Activated CD4-positive, alpha-beta memory T cell treated with anti-CD3 and anti-CD28 coated beads for 36 hours (primary cell): ENCODE measurements around the gene ATF7IP. TPM values are rescaled to one million over a fixed set of nuclear protein-coding genes. Genes with fewer than 3 reads are reported as not detected.

Experiments used
- CTCF ChIA-PET: fragments of 350-600 bp; sonication (Branson Sonifier 250); formaldehyde crosslinking; loops from one replicate; lab custom pipeline; 2021; ENCODE audit warnings: antibody characterized with exemption, inconsistent platforms; lab: Charles Lee
- POLR2A ChIA-PET: fragments of 350-600 bp; sonication (Branson Sonifier 250); formaldehyde crosslinking; loops from one replicate; lab custom pipeline; 2021; ENCODE audit warnings: antibody characterized with exemption; lab: Charles Lee
- DNase-seq: peaks from one replicate; pipeline ENCODE4 v3.0.0-alpha.2; 2020
- H3K27ac Mint-ChIP-seq: one replicate; pipeline ENCODE4 v1.8.0; 2021; ENCODE audit warnings: mixed read lengths
- H3K27me3 Mint-ChIP-seq: one replicate; pipeline ENCODE4 v1.8.0; 2021; ENCODE audit warnings: mixed read lengths
- H3K36me3 Mint-ChIP-seq: one replicate; pipeline ENCODE4 v1.8.0; 2021; ENCODE audit warnings: mixed read lengths
- H3K4me1 Mint-ChIP-seq: one replicate; pipeline ENCODE4 v1.8.0; 2021; ENCODE audit warnings: low read depth, mixed read lengths
- H3K4me3 Mint-ChIP-seq: one replicate; pipeline ENCODE4 v1.8.0; 2021; ENCODE audit warnings: mild to moderate bottlenecking, mixed read lengths
- H3K9me3 Mint-ChIP-seq: one replicate; pipeline ENCODE4 v1.8.0; 2021; ENCODE audit warnings: mixed read lengths
- intact Hi-C: fragments of 100-400 bp; cut with micrococcal nuclease; formaldehyde crosslinking; loops from one replicate; pipeline ENCODE4 v1.15.1; 2023
- total RNA-seq, 2 experiments: library from RNA; stranded (reverse); gene quantifications; one replicate each; pipeline ENCODE4 v1.2.3, GENCODE V29; 2021

The ATF7IP gene
- total RNA-seq, 2 experiments from 2014 or later = 93.0 to 94.1 TPM

DNA sequence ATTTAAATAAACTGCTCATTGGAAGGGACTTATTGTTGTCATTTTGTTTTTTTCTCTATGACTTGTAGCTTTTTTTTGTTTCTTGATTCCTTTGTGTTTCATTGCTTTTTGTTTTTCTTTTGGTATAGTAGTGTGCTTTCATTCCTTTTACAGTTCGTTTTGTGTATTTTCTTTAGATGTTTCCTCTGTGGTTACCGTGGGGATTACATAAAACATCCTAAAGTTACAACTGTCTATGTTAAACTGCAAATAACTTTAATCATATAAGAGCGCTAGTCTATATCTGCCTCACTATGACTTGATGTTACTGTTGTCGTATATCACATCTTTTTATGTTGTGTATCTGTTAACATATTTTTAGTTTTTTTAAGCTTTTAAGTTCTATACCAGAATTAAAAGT is 86.9 kb downstream of the ATF7IP start:
- Mint-ChIP-seq H3K4me1 (peaks cover 68% of the 10 kb centered on the region), H3K4me3 (no peak overlapping the region), H3K27me3 (no peaks in the 10 kb centered on the region), H3K27ac (peak overlapping the region; percentile 77), H3K9me3 (no peaks in the 10 kb centered on the region), H3K36me3 (peaks cover 76% of the 10 kb centered on the region)
- intact Hi-C loops = loop anchor here (1.0 kb wide), 1 partner anchor 35 kb away; no protein-coding TSS in a partner anchor
- ChIA-PET POLR2A (interaction anchor here (1.0 kb wide), 1 partner anchor 23 kb away, joined by 3 read pairs; no protein-coding TSS in a partner anchor), CTCF (interaction anchor here (0.6 to 5.4 kb wide), 10 partner anchors 12 to 284 kb away, joined by 3 to 58 read pairs (median 8); partner anchors contain the start of gene ATF7IP)
- no peak for DNase-seq

DNA sequence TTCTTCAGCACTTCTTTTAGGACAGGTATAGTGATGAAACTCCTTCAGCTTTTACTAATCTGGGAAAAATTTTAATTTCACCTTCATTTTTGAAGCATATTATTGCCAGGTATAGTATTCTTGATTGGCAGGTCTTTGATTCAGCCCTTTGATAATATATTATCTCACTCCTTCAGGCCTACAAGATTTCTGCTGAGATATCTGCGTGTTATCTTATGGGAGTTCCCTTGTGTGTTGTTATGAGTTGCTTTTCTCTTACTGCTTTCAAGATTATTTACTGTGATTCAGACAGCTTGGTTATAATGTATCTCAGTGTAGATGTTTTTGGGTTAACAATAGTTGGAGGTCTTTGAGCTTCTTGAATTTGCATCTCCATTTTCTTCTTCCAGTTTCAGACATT is 87.4 kb downstream of the ATF7IP start:
- H3K36me3 Mint-ChIP-seq = peaks cover 73% of the 10 kb centered on the region
- intact Hi-C loops = loop anchor here (1.0 kb wide), 1 partner anchor 36 kb away; no protein-coding TSS in a partner anchor
- DNase-seq = no peak

DNA sequence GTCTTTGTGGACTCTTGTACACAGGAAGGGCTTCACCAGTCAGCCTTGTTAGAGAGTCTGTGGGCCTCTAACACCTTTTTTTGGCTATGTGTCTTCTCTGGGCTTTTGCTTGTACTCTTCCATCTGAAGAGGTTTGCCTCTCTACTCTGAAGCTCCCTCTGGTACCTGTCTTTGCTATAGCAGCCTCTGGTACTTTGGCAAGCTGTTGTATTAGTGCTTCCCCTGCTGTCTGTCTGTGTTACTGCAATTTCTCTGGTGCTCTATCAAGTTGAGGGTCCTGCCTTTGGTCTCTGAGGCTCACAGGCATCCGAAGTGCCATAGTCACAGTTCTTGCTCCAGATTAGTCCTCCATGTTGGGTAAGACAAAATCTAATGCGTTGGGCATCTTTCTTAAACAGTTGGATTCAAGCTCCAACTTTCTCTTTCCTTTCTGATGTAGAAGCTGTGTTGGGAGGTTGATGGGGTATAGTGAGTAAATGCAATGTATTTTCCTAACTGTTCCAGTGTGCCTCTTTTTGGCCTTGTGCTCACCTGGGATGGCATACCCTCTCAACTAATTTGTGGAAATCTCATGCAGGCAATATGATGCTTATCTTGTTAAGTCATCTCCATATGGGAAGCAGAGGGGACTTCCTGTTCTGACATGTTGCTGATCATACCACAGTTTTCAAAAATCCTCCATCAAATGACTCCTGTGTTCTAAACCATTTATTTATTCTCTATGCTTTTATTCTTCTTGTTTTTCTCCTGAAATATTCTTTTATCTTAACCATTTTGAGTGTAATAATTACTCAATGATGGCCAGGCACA is 88.8 kb downstream of the ATF7IP start:
- no peaks in the 10 kb centered on the region for H3K27me3 Mint-ChIP-seq
- no peaks in the 10 kb centered on the region for H3K9me3 Mint-ChIP-seq
- peaks cover 56% of the 10 kb centered on the region for H3K4me1 Mint-ChIP-seq
- CTCF ChIA-PET = interaction anchor here (0.6 to 5.4 kb wide), 26 partner anchors 9 to 542 kb away, joined by 3 to 58 read pairs (median 4); partner anchors contain the start of gene ATF7IP
- H3K4me3 Mint-ChIP-seq = peak overlapping the region; percentile 20
- H3K27ac Mint-ChIP-seq = peak overlapping the region; percentile 77
- intact Hi-C loops = loop anchor here (1.0 to 2.0 kb wide), 5 partner anchors 24 to 216 kb away; partner anchors contain the start of gene ATF7IP
- DNase-seq = peak; percentile 31
- POLR2A ChIA-PET = interaction anchor here (1.3 to 1.6 kb wide), 2 partner anchors 67 to 89 kb away, joined by 4 to 5 read pairs; partner anchors contain the start of gene ATF7IP
- peaks cover 64% of the 10 kb centered on the region for H3K36me3 Mint-ChIP-seq

More for the DNA sequence above, 87.4 kb downstream of the ATF7IP start:
- Mint-ChIP-seq H3K27me3 (no peaks in the 10 kb centered on the region), H3K4me1 (peaks cover 65% of the 10 kb centered on the region), H3K9me3 (no peaks in the 10 kb centered on the region), H3K27ac (peak overlapping the region; percentile 77), H3K4me3 (peak overlapping the region; percentile 20)
- POLR2A ChIA-PET = interaction anchor here (1.0 to 1.6 kb wide), 2 partner anchors 22 to 87 kb away, joined by 3 to 5 read pairs; partner anchors contain the start of gene ATF7IP
- CTCF ChIA-PET = interaction anchor here (0.6 to 5.4 kb wide), 16 partner anchors 11 to 317 kb away, joined by 3 to 58 read pairs (median 6); partner anchors contain the start of gene ATF7IP

DNA sequence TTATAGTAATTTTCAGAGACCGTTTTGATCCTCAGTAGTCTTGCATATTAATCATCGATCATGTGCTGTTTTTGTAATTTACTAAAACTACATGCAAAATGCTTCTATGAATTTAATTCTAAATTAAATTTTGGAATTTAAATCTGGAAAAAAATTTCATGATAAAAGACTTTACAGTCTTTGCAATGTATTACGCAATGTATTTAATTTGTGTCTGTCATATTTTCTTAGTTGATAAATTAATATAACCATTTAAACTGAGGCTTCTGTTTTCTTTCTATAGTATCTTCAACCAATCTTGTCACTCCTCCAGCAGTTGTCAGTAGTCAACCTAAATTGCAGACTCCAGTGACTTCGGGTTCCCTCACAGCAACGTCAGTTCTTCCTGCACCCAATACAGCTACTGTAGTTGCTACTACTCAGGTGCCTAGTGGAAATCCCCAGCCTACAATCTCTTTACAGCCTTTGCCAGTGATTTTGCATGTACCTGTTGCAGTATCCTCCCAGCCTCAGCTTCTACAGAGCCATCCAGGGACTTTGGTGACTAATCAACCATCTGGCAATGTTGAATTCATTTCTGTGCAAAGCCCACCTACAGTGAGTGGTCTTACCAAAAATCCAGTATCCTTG is 94.8 kb downstream of the ATF7IP start:
- ChIA-PET POLR2A (no interaction called here), CTCF (no interaction called here)
- Mint-ChIP-seq H3K27me3 (no peaks in the 10 kb centered on the region), H3K9me3 (no peaks in the 10 kb centered on the region), H3K36me3 (peaks cover 50% of the 10 kb centered on the region), H3K4me3 (no peak overlapping the region), H3K27ac (peak overlapping the region; percentile 23), H3K4me1 (peaks cover 33% of the 10 kb centered on the region)
- no peak for DNase-seq
- intact Hi-C loops = no loop called here

DNA sequence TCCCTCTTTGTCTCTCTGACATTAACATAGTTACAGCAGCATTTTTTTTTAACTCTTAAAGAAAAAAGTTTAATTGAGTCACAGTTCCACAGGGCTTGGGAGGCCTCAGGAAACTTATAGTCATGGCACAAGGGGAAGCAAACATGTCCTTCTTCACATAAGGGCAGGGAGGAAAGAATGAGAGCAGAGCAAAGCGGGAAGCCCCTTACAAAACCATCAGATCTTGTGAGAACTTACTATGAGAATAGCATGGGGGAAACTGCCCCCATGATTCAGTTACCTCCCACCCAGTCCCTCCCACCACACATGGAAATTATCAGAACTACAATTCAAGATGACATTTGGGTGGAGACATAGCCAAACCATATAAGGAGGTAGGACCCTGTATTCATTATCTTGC is 106.0 kb downstream of the ATF7IP start:
- H3K4me1 Mint-ChIP-seq = no peaks in the 10 kb centered on the region
- CTCF ChIA-PET = no interaction called here
- H3K4me3 Mint-ChIP-seq = no peak overlapping the region
- no peaks in the 10 kb centered on the region for H3K27me3 Mint-ChIP-seq
- no peak for DNase-seq
- H3K27ac Mint-ChIP-seq = no peak overlapping the region
- intact Hi-C loops = no loop called here
- peaks cover 47% of the 10 kb centered on the region for H3K9me3 Mint-ChIP-seq
- POLR2A ChIA-PET = no interaction called here
- H3K36me3 Mint-ChIP-seq = peaks cover 75% of the 10 kb centered on the region

DNA sequence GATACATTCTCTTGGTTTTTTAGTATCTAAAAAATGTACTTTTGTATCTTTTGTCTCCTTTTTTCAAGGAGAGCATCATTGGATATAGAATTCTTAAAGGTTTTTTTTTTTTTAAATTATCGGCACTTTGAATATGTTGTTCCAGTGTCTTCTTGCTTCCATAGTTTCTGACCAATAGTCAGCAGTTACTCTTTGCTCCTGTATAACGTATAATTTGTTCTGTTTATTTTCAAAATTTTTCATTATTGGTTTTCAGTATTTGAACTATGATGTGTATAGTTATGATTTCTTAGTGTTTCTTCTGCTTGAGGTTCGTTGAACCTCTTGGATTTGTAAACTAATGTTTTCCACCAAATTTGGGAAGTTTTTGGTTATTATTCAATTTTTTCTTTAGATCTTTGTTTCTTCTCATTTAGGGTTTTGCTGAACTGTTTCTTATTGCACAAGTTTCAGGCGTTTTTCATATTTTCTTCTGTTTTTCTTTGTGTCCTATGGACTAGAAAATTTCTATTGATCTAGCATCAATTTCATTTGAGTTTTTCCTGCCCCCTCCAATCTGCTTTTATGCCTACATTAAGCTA is 108.3 kb downstream of the ATF7IP start:
- POLR2A ChIA-PET = interaction anchor here (0.6 to 0.7 kb wide), 2 partner anchors 14 to 329 kb away, joined by 3 read pairs; partner anchors contain the start of gene WBP11
- Mint-ChIP-seq H3K27ac (no peak overlapping the region), H3K4me1 (peaks cover 10% of the 10 kb centered on the region), H3K27me3 (no peaks in the 10 kb centered on the region), H3K4me3 (no peak overlapping the region), H3K36me3 (peaks cover 73% of the 10 kb centered on the region), H3K9me3 (peaks cover 47% of the 10 kb centered on the region)
- no peak for DNase-seq
- intact Hi-C loops = no loop called here
- CTCF ChIA-PET = interaction anchor here (0.6 to 1.1 kb wide), 2 partner anchors 29 to 186 kb away, joined by 3 to 4 read pairs; no protein-coding TSS in a partner anchor

DNA sequence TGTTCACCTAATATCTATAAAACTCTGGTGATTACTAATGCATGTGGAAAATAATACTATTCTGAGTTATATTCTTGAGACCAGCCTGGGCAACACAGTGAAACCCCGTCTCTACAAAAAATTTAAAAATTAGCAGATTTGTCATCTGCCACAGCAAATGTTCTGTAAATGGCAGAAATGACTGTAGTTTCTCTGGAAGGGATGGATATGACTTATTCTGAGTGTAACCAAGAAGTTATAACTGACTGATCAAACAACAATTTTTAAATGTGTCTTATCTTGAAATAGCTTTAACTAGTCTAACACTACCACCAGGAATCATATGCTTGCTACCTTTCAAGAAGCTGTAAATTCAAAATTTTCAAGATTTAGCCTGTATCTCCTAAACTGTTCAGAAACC is 113.5 kb downstream of the ATF7IP start:
- H3K36me3 Mint-ChIP-seq = peaks cover 65% of the 10 kb centered on the region
- peaks cover 22% of the 10 kb centered on the region for H3K4me1 Mint-ChIP-seq
- DNase-seq = no peak
- peaks cover 6% of the 10 kb centered on the region for H3K9me3 Mint-ChIP-seq
- no peaks in the 10 kb centered on the region for H3K27me3 Mint-ChIP-seq
- ChIA-PET CTCF (interaction anchor here (1.0 kb wide), 1 partner anchor 239 kb away, joined by 4 read pairs; no protein-coding TSS in a partner anchor), POLR2A (no interaction called here)
- no peak overlapping the region for H3K4me3 Mint-ChIP-seq
- H3K27ac Mint-ChIP-seq = peak overlapping the region; percentile 67
- intact Hi-C loops = loop anchor here (1.0 to 2.0 kb wide), 3 partner anchors 24 to 222 kb away; partner anchors contain the start of gene ATF7IP

DNA sequence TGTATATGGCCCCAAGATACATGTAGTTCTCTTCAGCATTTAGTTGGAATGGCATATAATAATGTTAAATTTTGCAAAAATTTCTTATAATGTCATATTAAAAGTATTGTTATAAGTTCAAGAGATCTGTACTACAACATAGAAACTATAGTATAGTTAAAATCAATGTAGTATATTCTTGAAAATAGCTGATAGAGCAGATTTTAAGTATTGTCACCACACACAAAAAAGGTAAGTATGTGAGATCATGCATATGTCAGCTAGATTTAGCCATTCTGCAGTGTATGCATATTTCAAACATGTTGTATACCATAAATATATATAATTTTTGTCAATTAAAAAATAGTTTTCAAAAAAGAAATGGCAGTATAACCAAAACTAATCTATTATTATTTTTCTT is 115.7 kb downstream of the ATF7IP start:
- intact Hi-C loops = no loop called here
- Mint-ChIP-seq H3K4me1 (peaks cover 22% of the 10 kb centered on the region), H3K27ac (no peak overlapping the region), H3K27me3 (no peaks in the 10 kb centered on the region), H3K9me3 (no peaks in the 10 kb centered on the region), H3K4me3 (no peak overlapping the region), H3K36me3 (peaks cover 65% of the 10 kb centered on the region)
- DNase-seq = no peak
- ChIA-PET POLR2A (no interaction called here), CTCF (interaction anchor here (1.1 to 1.2 kb wide), 2 partner anchors 225 to 243 kb away, joined by 3 to 4 read pairs; no protein-coding TSS in a partner anchor)

DNA sequence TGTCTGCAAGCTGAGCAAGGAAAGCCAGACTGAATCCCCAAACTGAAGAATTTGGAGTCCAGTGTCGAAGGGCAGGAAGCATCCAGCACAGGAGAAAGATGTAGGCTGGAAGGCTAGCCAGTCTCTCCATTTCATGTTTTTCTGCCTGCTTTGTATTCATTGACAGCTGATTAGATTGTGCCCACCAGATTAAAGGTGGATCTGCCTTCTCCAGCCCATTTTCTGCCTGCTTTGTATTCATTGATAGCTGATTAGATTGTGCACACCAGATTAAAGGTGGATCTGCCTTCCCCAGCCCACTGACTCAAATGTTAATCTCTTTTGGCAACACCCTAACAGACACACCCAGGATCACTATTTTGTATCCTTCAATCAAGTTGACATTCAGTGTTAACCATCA is 116.9 kb downstream of the ATF7IP start:
- Mint-ChIP-seq H3K4me1 (peaks cover 22% of the 10 kb centered on the region), H3K27ac (peak overlapping the region; percentile 15), H3K27me3 (no peaks in the 10 kb centered on the region), H3K36me3 (peaks cover 71% of the 10 kb centered on the region), H3K9me3 (no peaks in the 10 kb centered on the region), H3K4me3 (no peak overlapping the region)
- POLR2A ChIA-PET = no interaction called here
- DNase-seq = no peak
- intact Hi-C loops = no loop called here
- CTCF ChIA-PET = no interaction called here

DNA sequence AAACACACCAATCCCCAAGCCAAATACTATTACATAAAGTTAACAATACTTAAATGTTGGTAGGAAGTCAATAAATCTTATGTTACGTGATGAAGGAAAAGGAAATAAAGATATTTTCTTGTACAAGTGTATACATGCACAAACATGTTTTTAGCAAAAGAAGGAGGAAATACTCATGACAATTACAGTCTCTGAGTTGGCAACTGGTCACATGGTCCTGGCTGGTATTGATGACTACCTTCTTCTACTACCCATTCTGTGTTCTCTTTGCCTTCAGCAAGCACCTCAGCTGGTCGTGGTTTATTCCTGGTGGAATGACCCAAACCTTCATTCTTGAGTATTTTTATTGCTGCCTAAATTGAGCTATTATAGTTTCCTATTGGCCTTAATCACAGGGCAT is 117.4 kb downstream of the ATF7IP start:
- H3K27ac Mint-ChIP-seq = peak overlapping the region; percentile 15
- no peaks in the 10 kb centered on the region for H3K27me3 Mint-ChIP-seq
- ChIA-PET CTCF (no interaction called here), POLR2A (no interaction called here)
- intact Hi-C loops = no loop called here
- H3K4me1 Mint-ChIP-seq = peaks cover 19% of the 10 kb centered on the region
- H3K4me3 Mint-ChIP-seq = no peak overlapping the region
- no peaks in the 10 kb centered on the region for H3K9me3 Mint-ChIP-seq
- peaks cover 70% of the 10 kb centered on the region for H3K36me3 Mint-ChIP-seq
- DNase-seq = no peak

DNA sequence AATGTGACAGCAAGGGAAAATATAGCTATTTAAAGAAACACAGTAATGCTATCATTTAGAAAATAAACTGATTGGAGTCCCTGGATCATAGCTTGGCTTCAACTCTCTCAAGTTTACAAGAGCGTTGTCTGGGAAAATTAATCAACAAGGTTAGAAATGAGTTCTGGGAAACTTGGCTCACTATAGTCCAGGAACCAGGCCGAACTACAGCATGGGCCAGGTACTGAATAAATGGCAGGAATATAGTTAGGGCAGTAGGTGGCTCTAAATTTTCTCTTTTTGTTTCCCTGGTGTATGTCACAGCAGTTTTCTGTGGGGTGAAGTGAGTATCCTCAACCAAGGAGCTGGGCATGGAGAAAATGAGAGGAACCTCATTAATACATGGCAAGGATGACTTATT is 129.8 kb downstream of the ATF7IP start:
- Mint-ChIP-seq H3K4me3 (no peak overlapping the region), H3K36me3 (peaks cover 70% of the 10 kb centered on the region), H3K9me3 (no peaks in the 10 kb centered on the region), H3K27me3 (no peaks in the 10 kb centered on the region), H3K27ac (peak overlapping the region; percentile 21), H3K4me1 (peaks cover 7% of the 10 kb centered on the region)
- no peak for DNase-seq
- POLR2A ChIA-PET = no interaction called here
- CTCF ChIA-PET = no interaction called here
- intact Hi-C loops = no loop called here
